ENCODE results near the gene PTPN3.

DNA sequence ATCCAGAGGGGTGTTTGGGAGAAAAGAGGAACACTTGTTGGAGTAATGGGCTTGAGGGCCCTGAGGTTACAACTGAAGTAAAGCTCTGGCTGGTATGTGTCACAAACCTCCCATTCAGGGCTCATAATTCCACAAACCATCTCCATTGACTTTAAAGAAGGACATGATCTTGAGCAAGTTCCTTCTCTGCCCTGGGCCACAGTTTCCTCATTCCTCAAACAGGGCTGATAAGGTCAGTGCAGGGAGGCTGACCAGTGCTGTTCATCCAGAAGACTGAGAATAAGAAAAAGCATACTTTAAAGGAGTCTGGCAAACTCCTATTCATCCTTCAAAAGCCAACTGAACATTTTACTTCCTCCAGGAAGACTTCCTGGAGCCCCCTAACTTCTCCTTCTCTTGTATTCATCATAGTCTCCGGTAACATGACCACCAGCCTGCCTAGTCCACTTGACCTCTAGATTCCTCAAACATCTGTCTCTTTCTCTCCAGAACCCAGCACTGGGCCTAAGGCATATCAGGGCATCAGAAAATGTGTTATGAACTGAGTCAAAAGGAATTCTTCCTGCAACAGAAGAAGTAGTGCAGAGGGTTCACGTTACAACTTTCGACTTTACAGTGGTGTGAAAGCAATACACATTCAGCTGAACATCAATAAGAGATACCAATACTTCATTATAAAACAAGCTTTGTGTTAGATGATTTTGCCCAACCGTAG lies 20.7 kb upstream of the PTPN3 start:
- TF ChIP-seq POLR2AphosphoS5 (IDR thresholded peaks at IDR 0.05; ENCODE audit: borderline replicate concordance, low read depth, low read length) (no peak), EZH2 (IDR thresholded peaks at IDR 0.05) (no peak)

Data from SK-N-MC (cell line).